HG02840 (cell line): Measurements from ENCODE around the gene RASA2.
A peak's percentile ranks its signal among the peaks of the same experiment; 100 is the strongest.

Source experiments
- ATAC-seq: cut with Tn5 transposase; IDR thresholded peaks from one replicate; pipeline ENCODE4 v1.9.1; 2021; ENCODE audit warnings: mild to moderate bottlenecking, moderate library complexity, moderate number of reproducible peaks; ENCODE audit not compliant: unreplicated experiment, low FRiP score

The RASA2 gene, protein sequence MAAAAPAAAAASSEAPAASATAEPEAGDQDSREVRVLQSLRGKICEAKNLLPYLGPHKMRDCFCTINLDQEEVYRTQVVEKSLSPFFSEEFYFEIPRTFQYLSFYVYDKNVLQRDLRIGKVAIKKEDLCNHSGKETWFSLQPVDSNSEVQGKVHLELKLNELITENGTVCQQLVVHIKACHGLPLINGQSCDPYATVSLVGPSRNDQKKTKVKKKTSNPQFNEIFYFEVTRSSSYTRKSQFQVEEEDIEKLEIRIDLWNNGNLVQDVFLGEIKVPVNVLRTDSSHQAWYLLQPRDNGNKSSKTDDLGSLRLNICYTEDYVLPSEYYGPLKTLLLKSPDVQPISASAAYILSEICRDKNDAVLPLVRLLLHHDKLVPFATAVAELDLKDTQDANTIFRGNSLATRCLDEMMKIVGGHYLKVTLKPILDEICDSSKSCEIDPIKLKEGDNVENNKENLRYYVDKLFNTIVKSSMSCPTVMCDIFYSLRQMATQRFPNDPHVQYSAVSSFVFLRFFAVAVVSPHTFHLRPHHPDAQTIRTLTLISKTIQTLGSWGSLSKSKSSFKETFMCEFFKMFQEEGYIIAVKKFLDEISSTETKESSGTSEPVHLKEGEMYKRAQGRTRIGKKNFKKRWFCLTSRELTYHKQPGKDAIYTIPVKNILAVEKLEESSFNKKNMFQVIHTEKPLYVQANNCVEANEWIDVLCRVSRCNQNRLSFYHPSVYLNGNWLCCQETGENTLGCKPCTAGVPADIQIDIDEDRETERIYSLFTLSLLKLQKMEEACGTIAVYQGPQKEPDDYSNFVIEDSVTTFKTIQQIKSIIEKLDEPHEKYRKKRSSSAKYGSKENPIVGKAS

GRCh38 chr3:141486746-141487520, at the start of gene RASA2:
Gene RASA2 (plus strand): TSS chr3:141487027. CDS start chr3:141487084, 57 bp downstream.
- ATAC-seq, result peak; percentile 62

GRCh38 chr3:141439589-141439988, 47.2 kb upstream of the RASA2 start:
- ATAC-seq, result no peak

DNA sequence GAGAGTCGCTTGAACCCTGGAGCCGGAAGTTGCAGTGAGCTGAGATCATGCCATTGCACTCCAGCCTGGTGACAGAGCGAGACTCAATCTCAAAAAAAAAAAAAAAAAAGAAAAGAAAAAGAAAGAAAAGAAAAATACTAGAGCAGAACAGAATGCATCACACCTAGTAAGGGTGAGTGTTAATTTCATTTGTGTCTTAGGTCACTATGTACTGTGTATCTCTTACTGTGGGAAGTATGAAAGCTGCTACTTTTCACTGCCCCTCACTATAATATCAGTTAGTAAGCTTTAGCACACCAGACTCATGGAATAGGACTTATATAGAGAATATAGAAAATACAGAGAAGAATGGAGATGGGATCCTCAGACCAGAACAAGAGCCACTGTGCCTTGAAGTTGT, 45.9 kb upstream of the RASA2 start:
- ATAC-seq, result peak; percentile 23

- ATAC-seq, result peak; percentile 98
Observed at GRCh38 chr3:141441381-141442364, 45.2 kb upstream of the RASA2 start.

- no peak for ATAC-seq
Observed at GRCh38 chr3:141442446-141442845, 44.4 kb upstream of the RASA2 start.

- no peak for ATAC-seq
Observed at GRCh38 chr3:141442914-141443313, 43.9 kb upstream of the RASA2 start.

DNA sequence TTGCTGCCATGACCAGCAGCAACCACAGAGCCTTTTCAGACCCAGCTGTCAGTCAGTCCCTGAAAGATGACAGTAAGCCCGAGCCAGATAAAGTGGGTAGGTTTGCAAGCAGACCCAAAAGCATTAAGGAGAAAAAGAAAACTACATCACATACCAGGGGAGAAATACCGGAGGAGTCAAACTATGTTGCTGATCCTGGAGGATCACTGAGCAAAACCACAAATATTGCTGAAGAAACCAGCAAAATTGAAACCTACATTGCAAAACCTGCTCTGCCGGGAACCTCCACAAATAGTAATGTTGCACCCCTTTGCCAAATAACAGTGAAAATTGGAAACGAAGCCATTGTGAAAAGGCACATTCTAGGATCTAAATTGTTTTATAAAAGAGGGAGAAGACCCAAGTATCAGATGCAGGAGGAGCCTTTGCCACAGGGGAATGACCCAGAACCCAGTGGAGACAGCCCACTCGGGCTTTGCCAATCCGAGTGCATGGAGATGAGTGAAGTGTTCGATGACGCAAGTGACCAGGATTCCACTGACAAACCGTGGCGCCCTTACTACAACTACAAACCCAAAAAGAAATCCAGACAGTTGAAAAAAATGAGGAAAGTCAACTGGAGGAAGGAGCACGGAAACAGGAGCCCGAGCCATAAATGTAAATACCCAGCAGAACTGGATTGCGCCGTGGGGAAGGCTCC, 42.1 kb upstream of the RASA2 start:
- ATAC-seq, result no peak

DNA sequence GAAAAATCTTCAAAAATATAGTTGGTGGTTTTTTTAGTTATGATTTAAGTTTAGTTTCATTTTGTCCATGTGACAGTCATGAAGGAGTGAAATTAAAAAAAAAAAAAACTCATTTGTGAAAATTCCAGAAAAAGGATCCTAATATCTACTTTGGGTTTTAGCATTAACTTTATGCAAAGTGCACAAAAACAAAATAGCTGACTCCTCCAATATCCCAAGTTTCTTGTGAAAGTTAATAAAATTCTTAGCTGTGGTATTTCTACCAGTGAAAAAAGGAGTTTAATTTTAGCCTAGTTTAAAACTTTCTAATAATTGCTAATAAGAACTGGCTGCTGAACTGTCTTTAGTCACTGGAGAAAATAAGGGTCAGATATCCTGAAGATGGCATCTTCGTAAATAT, 40.8 kb upstream of the RASA2 start:
- ATAC-seq, result no peak

DNA sequence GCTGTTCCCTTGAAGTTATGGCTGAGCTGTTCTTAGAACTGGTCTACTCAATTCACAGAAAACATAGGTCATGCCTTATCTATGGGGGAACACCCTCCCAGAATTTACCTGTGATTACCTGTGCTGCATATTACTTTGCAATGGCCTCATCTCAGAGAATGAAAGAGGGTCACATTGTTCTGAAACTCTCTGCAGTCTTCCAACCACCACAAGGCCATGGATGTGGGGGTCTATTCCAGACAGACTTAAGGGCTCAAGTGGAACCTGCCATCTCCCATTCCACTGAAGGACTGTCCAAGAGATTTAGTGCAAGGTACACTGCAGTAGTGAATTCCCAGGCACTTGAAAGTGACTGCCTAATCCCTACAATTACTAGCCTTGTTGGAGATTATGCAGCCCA, 40.1 kb upstream of the RASA2 start:
- no peak for ATAC-seq

- ATAC-seq, result no peak
Observed at GRCh38 chr3:141447383-141447782, 39.4 kb upstream of the RASA2 start.

DNA sequence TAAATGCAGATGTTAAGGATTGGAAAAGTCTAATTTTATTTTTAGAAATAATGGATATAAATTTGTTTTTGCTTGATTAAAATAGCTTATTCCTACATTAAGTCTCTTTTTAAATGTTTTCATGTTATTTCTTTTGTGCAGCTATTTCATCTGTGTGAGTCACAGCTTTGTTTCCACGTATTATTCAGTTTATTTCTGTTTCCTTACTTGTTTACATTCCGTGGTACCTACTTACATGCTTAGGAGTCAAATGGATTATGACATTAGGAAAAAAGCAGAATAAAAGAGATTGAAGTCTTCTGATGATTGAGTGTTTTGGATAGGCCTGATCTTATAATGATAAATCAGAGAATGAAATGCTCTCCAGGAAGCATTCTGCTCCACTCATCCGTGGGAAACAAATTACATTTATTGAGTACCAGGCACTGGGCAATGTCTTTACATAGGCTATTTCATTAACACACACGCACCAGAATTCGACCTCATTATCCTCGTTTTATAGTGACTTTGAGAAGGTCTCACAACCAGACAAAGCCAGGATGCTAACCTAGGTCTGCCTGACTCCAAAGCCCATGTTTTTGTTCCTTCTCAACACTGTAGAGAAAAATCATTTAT, 38.1 kb upstream of the RASA2 start:
- no peak for ATAC-seq

DNA sequence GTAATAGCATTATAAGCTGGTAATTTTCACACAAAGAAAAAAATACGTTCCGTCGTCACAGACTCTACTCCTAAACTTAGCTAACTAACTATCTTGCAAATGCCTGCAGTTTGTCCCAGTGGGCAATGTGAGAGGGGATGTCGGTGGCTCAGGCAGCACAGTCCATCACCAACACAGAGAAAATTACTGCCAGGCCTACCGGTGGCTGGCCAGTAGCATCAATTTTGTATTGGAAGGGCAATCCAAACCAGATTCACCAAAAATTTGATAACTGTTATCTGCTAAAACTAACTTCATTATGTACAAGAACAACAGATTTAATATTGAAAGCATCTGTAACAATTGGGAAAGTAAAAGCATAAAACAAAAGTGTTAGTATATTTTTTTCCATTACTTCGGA, 37.4 kb upstream of the RASA2 start:
- no peak for ATAC-seq

DNA sequence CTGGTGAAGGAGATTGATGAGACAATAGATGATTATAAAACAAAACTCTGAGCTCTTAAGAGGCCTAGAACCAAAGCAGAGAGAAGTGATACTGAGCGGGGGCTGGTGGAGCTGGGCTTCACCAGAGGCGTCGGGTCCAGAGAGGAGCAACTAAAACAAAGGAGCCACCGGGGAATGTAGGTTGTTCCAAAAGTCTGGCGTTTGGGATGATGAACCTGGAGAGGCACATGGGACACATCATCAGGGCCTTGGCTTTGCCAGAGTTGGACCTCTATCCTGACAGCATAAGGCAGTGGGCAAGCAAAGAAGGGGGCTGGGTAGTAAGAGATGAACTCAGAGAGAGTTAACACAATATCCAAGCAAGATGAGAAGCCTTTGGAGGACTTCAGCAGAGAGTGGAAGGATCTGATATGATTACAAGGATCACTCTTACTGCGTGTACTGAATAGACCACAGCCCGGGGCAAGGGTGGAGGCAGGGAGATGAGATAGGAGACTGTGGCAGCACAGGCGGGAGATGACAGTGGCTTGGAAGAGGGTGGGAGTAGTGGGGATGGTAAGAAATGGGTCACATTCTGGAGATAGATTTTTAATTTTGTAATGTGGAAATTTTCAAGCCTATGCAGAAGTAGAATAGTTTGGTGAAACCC, 36.0 kb upstream of the RASA2 start:
- ATAC-seq, result no peak

DNA sequence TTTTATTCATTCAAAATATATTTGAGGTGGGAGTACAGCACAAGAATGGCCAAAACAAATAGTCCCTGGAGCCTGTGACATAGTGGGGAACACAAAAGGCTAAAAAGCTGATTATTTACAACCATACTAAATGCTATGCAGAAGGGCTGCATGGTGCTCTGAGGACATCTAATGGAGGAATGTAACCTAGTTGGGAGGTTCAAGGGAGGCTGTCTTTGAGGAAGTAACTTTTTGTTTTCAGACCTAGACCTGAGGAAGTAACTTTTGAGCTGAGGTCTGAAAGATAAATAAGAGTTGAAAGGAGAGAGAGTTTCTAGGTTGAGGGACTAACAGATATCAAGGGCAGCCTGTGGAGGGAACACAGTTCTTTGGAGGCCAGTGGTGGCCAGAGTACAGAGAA, 34.8 kb upstream of the RASA2 start:
- ATAC-seq, result peak; percentile 64

DNA sequence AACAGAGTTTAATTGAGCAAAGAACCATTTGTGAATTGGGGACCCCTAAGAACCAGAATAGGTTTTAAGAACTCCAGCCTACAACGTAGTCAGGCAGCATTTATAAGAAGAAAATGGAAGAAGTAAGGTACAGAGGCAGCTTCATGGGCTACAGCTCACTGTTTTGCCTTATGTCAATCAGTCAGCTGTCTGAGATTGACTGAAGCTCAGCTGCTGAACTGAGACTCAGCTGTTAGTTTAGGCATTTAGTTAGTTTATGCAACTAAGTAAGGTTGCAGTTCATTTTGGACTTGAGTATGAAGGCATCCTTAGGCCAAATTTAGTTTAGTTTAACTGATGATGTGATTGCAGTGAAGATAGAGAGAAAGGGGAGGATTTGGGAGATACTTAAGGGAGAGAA, 34.1 kb upstream of the RASA2 start:
- no peak for ATAC-seq

DNA sequence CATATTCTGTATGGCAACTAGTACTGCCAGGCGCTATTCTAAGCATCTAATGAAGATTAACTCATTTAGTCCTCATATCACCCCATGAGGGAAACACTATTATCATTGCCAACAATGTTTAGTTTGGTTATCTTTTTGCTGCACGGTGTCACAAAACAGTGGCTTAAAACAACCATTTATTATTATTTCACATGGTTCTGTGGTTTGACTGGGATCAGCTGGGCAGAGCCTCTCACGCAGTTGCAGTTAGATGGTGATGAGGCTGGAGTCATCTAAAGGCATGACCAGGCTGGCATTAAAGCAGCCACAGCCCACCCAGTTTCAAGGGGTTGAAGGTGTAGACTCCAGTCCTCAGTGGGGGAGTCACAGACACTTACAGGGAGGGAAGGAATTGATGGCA, 32.8 kb upstream of the RASA2 start:
- ATAC-seq, result no peak

- ATAC-seq, result no peak
Observed at GRCh38 chr3:141454906-141455602, 31.8 kb upstream of the RASA2 start.
